Tibial nerve (tissue), 3 donors: ENCODE results near the gene ACVR1.

Experiments
- CTCF ChIP-seq, 5 experiments: fragments of 200-600 bp in 3 of 5; fragments of 450-650 bp in 2 of 5; sonication (generic) in 3 of 5; IDR thresholded peaks; one replicate each; pipeline ENCODE4 v1.5.1; 2016 to 2019; ENCODE audit warnings: antibody characterized with exemption in 5 of 5, mild to moderate bottlenecking in 3 of 5, moderate library complexity in 2 of 5
- POLR2A ChIP-seq, 2 donors: fragments of 450-650 bp; IDR thresholded peaks; one replicate each; pipeline ENCODE4 v1.6.1; 2017; ENCODE audit warnings: antibody characterized with exemption in 2 of 2, mild to moderate bottlenecking in 2 of 2, moderate library complexity in 2 of 2

DNA sequence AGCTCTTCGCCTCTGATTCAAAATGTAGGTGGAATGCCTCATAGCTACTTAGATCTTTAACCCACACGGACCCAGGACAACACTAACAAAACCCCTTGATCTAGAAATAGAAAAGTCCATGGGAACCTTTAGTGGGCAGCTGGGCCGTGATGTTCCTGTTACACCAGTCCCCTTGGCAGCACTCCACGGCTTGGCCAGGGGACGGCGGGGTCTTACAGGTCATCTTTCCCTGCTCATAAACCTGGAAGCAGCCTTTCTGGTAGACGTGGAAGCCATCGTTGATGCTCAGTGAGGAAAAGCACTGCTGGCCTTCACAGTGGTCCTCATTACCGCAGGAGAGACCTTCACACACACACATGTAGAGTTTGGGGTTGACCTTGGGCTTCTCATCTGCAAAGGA is 95.9 kb downstream of the ACVR1 start:
- no peak for TF ChIP-seq CTCF (IDR thresholded peaks at IDR 0.05)
- no peak for TF ChIP-seq POLR2A (IDR thresholded peaks at IDR 0.05)
